Gastroesophageal sphincter (tissue), 4 donors: ENCODE measurements around the gene RXFP4. TPM values are rescaled to one million over a fixed set of nuclear protein-coding genes. Genes with fewer than 3 reads are reported as not detected.

ENCODE experiments used
- ATAC-seq: fragments of 150-250 bp; one replicate; pipeline ENCODE4 v1.9.1; 2016; ENCODE audit warnings: mild to moderate bottlenecking, moderate library complexity
- H3K27ac ChIP-seq, 4 donors: fragments of 200-600 bp; sonication (generic) in 3 of 4; 1 replicate in 3 of 4; 2 replicates in 1 of 4; pipeline ENCODE4 v1.5.1; 2016 to 2019
- H3K27me3 ChIP-seq: fragments of 200-600 bp; sonication (generic); one replicate; pipeline ENCODE4 v1.5.1; 2019
- H3K36me3 ChIP-seq, 2 donors: fragments of 200-600 bp; sonication (generic); one replicate each; pipeline ENCODE4 v1.5.1; 2019; ENCODE audit warnings: control low read depth in 1 of 2
- H3K4me1 ChIP-seq, 3 donors: fragments of 200-600 bp; sonication (generic); 1 replicate in 2 of 3; 2 replicates in 1 of 3; pipeline ENCODE4 v1.5.1; 2016 to 2019; ENCODE audit warnings: control low read depth in 2 of 3
- H3K4me3 ChIP-seq, 2 donors: fragments of 200-600 bp; sonication (generic); one replicate each; pipeline ENCODE4 v1.5.1; 2019; ENCODE audit warnings: mild to moderate bottlenecking in 1 of 2, moderate library complexity in 1 of 2
- H3K9me3 ChIP-seq, 3 donors: fragments of 200-600 bp; sonication (generic); one replicate each; pipeline ENCODE4 v1.5.1; 2017 to 2019; ENCODE audit warnings: control low read depth in 2 of 3
- EP300 ChIP-seq: sonication (generic); formaldehyde crosslinking; IDR thresholded peaks from one replicate; pipeline ENCODE4 v1.6.1; 2017; ENCODE audit warnings: antibody characterized with exemption, mild to moderate bottlenecking
- POLR2A ChIP-seq, 2 donors: fragments of 450-650 bp; IDR thresholded peaks; one replicate each; pipeline ENCODE4 v1.6.1; 2017; ENCODE audit warnings: antibody characterized with exemption in 2 of 2, mild to moderate bottlenecking in 2 of 2, moderate library complexity in 1 of 2
- POLR2AphosphoS5 ChIP-seq: sonication (generic); formaldehyde crosslinking; IDR thresholded peaks from one replicate; pipeline ENCODE4 v1.6.1; 2017; ENCODE audit warnings: antibody characterized with exemption
- WGBS, 2 donors: methylation state at CpG; one replicate each; pipeline ENCODE4 v1.1.5; 2018; ENCODE audit warnings: low coverage in 1 of 2; 5-methylcytosine and 5-hydroxymethylcytosine counted together
- total RNA-seq, 4 donors: library from RNA; depleted of rRNA; stranded (reverse); fragments of >200 nt; gene quantifications; one replicate each; pipeline ENCODE4 v1.1.0, GENCODE V29; 2016
- TF ChIP-seq, protein P1 (sequence below), 4 experiments: fragments of 200-600 bp in 2 of 4; fragments of 450-650 bp in 2 of 4; sonication (generic) in 1 of 4; IDR thresholded peaks; one replicate each; pipeline ENCODE4 v1.5.1; 2017 to 2019; ENCODE audit warnings: antibody characterized with exemption in 4 of 4, mild to moderate bottlenecking in 2 of 4, moderate library complexity in 2 of 4

Gene RXFP4
- total RNA-seq, 4 donors from 2014 or later: 0.27 TPM; not detected in 3

DNA sequence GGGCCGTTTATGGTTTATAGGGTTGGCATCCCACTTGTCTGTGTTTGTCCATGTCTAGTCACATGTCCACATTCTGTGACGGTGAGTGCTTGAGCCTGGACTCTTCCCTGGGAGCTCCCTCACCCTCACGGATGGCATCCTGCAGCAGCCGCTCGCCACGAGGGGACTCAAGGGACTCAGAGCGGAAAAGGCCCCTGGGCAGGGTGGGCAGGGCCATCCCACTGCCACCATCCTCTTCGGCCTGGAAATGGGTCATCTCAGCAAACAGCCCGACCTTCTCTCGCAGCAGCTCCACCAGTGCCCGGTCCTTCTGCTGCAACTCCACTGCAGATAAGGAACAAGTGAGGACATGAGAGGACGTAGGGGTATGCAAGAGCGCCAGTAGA, 11.1 kb downstream of the RXFP4 start:
- no peak for ATAC-seq
- Histone ChIP-seq H3K4me1 (no peaks in the 10 kb centered on the region), H3K36me3 (peaks cover 11 to 100% of the 10 kb centered on the region in 2 donors), H3K9me3 (no peaks in the 10 kb centered on the region), H3K27ac (peak overlapping the region in 2 of 4 donors; percentile 27 to 31), H3K4me3 (no peak overlapping the region), H3K27me3 (no peaks in the 10 kb centered on the region)
- TF ChIP-seq POLR2AphosphoS5 (no peak), POLR2A (IDR thresholded peaks at IDR 0.05) (no peak), EP300 (no peak)
- TF ChIP-seq, protein P1, sequence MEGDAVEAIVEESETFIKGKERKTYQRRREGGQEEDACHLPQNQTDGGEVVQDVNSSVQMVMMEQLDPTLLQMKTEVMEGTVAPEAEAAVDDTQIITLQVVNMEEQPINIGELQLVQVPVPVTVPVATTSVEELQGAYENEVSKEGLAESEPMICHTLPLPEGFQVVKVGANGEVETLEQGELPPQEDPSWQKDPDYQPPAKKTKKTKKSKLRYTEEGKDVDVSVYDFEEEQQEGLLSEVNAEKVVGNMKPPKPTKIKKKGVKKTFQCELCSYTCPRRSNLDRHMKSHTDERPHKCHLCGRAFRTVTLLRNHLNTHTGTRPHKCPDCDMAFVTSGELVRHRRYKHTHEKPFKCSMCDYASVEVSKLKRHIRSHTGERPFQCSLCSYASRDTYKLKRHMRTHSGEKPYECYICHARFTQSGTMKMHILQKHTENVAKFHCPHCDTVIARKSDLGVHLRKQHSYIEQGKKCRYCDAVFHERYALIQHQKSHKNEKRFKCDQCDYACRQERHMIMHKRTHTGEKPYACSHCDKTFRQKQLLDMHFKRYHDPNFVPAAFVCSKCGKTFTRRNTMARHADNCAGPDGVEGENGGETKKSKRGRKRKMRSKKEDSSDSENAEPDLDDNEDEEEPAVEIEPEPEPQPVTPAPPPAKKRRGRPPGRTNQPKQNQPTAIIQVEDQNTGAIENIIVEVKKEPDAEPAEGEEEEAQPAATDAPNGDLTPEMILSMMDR (IDR thresholded peaks at IDR 0.05): no peak
- 30% methylated on average over 2 of the region's 13 CpGs; no CpG with 5 or more reads in 1 of the 2 donors for WGBS, 2 donors

DNA sequence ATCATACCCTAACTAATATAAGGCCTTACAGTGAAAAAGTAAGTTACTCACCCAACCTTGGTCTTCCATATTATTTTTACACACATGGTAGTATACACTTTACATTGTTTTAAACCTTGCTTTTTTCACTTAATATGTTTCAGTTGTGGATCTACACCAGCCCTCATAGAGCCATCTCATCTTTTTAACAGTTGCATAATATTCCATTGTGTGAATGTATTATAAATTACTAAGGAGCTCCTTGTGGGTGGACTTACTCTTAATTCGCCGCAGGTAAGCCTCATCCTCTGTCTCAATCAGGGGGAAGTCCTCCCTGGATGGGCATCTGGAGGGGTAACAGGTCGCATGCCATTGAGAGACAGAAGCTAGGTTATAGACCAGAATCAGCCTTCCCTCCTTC, 13.2 kb downstream of the RXFP4 start:
- Histone ChIP-seq H3K36me3 (peaks cover 11 to 100% of the 10 kb centered on the region in 2 donors), H3K27me3 (no peaks in the 10 kb centered on the region), H3K4me1 (peaks cover 0 to 6% (median 0%) of the 10 kb centered on the region in 3 donors), H3K4me3 (no peak overlapping the region), H3K9me3 (no peaks in the 10 kb centered on the region), H3K27ac (no peak overlapping the region)
- TF ChIP-seq, protein P1 (IDR thresholded peaks at IDR 0.05): no peak
- TF ChIP-seq EP300: no peak
- no peak for TF ChIP-seq POLR2A (IDR thresholded peaks at IDR 0.05)
- TF ChIP-seq POLR2AphosphoS5: no peak
- ATAC-seq: no peak
- WGBS, 2 donors: 94 to 97% methylated on average over 2 to 3 of the region's 3 CpGs

DNA sequence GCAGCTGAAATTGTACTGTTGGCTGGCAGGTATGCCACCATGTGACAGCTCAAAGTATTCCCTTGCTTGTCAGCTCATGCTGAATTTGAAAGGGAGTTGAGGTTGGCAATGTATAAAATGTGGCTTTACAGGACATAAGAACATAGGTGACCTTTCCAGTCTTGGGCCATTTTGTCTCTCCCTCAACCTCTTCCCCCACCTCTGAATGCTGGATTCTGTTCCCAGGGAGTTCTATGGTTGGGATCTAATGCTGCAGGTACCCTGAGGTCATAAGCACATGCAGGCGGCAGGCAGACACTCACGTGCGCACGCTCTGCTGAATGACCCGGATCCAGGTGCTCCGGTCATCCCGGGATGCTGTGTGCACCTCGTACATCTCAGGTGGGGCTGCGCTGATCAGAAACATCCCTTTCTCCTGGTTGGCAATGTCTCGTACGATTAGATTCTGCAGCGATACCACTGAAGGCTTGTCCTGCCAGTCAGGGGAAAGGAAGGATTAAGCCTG, 16.0 kb downstream of the RXFP4 start:
- no peak for ATAC-seq
- no peaks in the 10 kb centered on the region for H3K9me3 ChIP-seq
- TF ChIP-seq, protein P1 (IDR thresholded peaks at IDR 0.05): no peak
- no peak for TF ChIP-seq POLR2AphosphoS5
- TF ChIP-seq EP300: no peak
- TF ChIP-seq POLR2A (IDR thresholded peaks at IDR 0.05): no peak
- no peak overlapping the region for H3K4me3 ChIP-seq
- H3K27me3 ChIP-seq: no peaks in the 10 kb centered on the region
- peaks cover 6 to 35% (median 23%) of the 10 kb centered on the region in 3 donors for H3K4me1 ChIP-seq
- no peak overlapping the region for H3K27ac ChIP-seq
- peaks cover 4 to 100% of the 10 kb centered on the region in 2 donors for H3K36me3 ChIP-seq
- WGBS, 2 donors: 100% methylated on average over 1 of the region's 12 CpGs

DNA sequence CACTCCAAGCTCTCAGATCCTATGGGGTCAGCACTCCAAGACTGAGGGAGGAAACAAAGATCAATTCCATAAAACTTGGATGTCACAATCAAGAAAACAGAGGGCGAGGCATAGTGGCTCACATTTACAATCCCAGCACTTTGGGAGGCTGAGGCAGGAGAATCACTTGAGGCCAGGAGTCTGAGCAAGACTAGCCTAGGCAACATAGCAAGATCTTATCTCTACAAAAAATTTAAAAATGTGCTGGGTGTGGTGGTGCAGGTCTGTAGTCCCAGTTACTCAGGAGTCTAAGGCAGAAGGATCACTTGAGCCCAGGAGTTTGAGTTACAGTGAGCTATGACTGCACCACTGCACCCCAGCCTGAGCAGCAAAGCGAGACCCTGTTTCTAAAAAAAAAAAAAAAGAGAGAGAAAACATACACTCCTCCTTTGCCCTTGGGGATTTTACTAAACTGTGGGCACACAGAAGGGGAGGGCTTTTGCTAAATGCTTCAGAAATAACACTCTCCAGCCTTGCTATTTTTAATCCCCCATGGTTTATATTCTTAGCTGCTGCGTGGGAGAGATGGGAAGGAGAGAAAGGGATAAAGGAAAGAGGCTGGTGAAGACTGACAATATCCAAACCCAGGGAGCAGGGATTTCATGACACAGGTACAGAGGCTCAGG, 18.8 kb downstream of the RXFP4 start:
- no peak for ATAC-seq
- Histone ChIP-seq H3K4me1 (peaks cover 11 to 48% (median 30%) of the 10 kb centered on the region in 3 donors), H3K27ac (peak overlapping the region; percentile 62 to 88 (median 82)), H3K9me3 (no peaks in the 10 kb centered on the region), H3K36me3 (peaks cover 0 to 100% of the 10 kb centered on the region in 2 donors), H3K4me3 (no peak overlapping the region), H3K27me3 (no peaks in the 10 kb centered on the region)
- WGBS, 2 donors: 26 to 53% methylated on average over 3 of the region's 3 CpGs
- TF ChIP-seq, protein P1 (IDR thresholded peaks at IDR 0.05): no peak
- no peak for TF ChIP-seq POLR2A (IDR thresholded peaks at IDR 0.05)
- no peak for TF ChIP-seq EP300
- TF ChIP-seq POLR2AphosphoS5: no peak

DNA sequence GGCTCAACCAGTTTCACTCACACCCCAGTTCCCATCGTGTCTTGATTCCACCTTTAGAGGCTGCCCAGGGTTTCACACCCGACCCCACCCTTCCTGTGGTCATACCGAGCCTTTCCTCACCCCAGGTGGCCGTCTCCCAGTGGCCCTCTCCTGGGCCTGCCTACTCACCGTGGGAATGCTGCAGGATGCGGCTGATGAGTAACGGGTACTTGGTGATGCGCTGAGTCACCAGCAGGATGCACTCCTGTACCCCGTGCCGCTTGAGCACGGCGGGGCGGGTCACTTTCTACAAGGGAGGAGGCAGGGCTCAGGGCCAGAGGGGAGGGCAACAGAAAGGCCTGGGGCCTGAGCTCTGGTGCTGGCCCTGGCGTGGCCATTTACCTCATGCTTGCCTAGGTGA, 20.5 kb downstream of the RXFP4 start:
- 0 to 26% methylated on average over 1 to 3 of the region's 14 CpGs for WGBS, 2 donors
- Histone ChIP-seq H3K4me1 (peaks cover 13 to 64% (median 33%) of the 10 kb centered on the region in 3 donors), H3K27me3 (no peaks in the 10 kb centered on the region), H3K4me3 (no peak overlapping the region), H3K36me3 (peaks cover 0 to 100% of the 10 kb centered on the region in 2 donors), H3K9me3 (no peaks in the 10 kb centered on the region), H3K27ac (peak overlapping the region; percentile 54 to 88 (median 82))
- peak; percentile 86 for TF ChIP-seq POLR2AphosphoS5
- TF ChIP-seq, protein P1 (IDR thresholded peaks at IDR 0.05): peak in 3 of 4 experiments; percentile 41 to 69 (median 60)
- TF ChIP-seq EP300: no peak
- no peak for TF ChIP-seq POLR2A (IDR thresholded peaks at IDR 0.05)
- peak; percentile 95 for ATAC-seq
